ENCODE measurements around the gene CD70.
"Not testable (repeated sequence)": the region's sequence is repeated elsewhere in the genome, so short reads cannot be mapped to it uniquely, and the experiment has no call there.

Gene CD70

DNA sequence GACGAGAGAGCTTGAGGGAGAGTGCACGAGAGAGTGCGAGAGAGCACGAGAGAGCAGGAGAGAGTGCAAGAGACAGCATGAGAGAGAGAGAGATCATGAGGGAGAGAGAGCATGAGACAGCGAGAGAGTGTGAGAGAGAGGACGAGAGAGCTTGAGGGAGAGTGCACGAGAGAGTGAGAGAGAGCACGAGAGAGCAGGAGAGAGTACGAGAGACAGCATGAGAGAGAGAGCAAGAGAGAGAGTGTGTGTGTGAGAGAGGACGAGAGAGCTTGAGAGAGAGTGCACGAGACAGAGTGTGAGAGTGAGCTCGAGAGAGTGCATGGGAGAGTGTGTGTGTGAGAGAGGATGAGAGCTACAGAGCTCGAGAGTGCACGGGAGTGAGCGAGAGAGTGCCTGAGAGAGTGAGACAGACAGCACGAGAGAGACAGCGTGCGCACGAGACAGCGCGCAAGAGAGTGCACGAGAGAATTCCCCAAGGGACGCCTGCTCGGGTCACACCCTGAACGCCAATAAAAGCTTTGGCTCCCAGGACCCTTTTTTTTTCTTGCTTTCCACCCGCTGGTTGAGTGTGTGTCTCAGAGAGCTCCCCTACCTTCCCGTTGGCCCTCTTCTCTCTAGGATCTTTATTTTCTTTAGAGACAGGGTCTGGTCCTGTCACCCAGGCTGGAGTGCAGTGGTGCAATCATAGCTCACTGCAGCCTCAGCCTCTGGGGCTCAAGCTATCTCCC lies 3.7 kb downstream of the CD70 start:
- Histone ChIP-seq H3K4me3 (ENCODE audit: low read depth in 1 of 5, low read length in 5 of 5) (peak overlapping the region; percentile 2 to 63 (median 45)), H3K9ac (ENCODE audit: low read length in 5 of 5) (no peak overlapping the region), H3K27me3 (ENCODE audit: control insufficient read depth in 5 of 5, insufficient read depth in 4 of 5, low read length in 5 of 5) (peaks cover 43 to 60% (median 51%) of the 10 kb centered on the region in 5 donors), H3K9me3 (ENCODE audit: control insufficient read depth in 5 of 5, low read length in 5 of 5) (no peaks in the 10 kb centered on the region), H3K36me3 (ENCODE audit: control insufficient read depth in 5 of 5, insufficient read depth in 5 of 5, low read length in 5 of 5) (no peaks in the 10 kb centered on the region), H3K4me1 (ENCODE audit: control insufficient read depth in 5 of 5, insufficient read depth in 5 of 5, low read length in 5 of 5) (peaks cover 2 to 32% (median 21%) of the 10 kb centered on the region in 5 donors), H3K27ac (ENCODE audit: low read depth, low read length) (no peak overlapping the region)

GRCh38 chr19:6586726-6587092 lies 4.2 kb downstream of the CD70 start:
- Histone ChIP-seq H3K27ac (ENCODE audit: low read depth, low read length) (no peak overlapping the region), H3K4me3 (ENCODE audit: low read depth in 1 of 5, low read length in 5 of 5) (peak overlapping the region in 2 of 5 donors; percentile 50 to 63), H3K9me3 (ENCODE audit: control insufficient read depth in 5 of 5, low read length in 5 of 5) (no peaks in the 10 kb centered on the region), H3K27me3 (ENCODE audit: control insufficient read depth in 5 of 5, insufficient read depth in 4 of 5, low read length in 5 of 5) (peaks cover 41 to 57% (median 49%) of the 10 kb centered on the region in 5 donors), H3K36me3 (ENCODE audit: control insufficient read depth in 5 of 5, insufficient read depth in 5 of 5, low read length in 5 of 5) (no peaks in the 10 kb centered on the region), H3K9ac (ENCODE audit: low read length in 5 of 5) (no peak overlapping the region), H3K4me1 (ENCODE audit: control insufficient read depth in 5 of 5, insufficient read depth in 5 of 5, low read length in 5 of 5) (peaks cover 2 to 32% (median 21%) of the 10 kb centered on the region in 5 donors)

DNA sequence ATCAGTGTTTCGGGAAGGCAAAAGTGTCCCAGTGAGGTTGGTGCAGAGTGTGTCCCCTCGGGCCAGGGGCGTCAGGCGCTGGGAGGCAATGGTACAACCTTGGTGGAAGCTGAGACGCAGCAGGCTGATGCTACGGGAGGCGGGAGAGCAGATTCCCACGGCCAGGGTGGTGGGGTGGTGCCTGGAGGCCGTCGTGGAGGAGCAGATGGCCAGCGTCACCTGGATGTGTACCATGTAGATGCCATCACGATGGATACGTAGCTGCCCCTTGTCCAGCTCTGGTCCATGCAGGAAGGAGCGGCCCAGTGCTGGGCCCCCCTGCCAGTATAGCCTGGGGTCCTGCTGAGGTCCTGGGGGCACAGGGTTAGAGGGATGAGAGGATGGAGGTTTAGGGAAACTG lies 4.9 kb downstream of the CD70 start:
- Histone ChIP-seq H3K36me3 (ENCODE audit: control insufficient read depth in 5 of 5, insufficient read depth in 5 of 5, low read length in 5 of 5) (no peaks in the 10 kb centered on the region), H3K4me3 (ENCODE audit: low read depth in 1 of 5, low read length in 5 of 5) (no peak overlapping the region), H3K27me3 (ENCODE audit: control insufficient read depth in 5 of 5, insufficient read depth in 4 of 5, low read length in 5 of 5) (peaks cover 38 to 52% (median 44%) of the 10 kb centered on the region in 5 donors), H3K9ac (ENCODE audit: low read length in 5 of 5) (no peak overlapping the region), H3K27ac (ENCODE audit: low read depth, low read length) (no peak overlapping the region), H3K9me3 (ENCODE audit: control insufficient read depth in 5 of 5, low read length in 5 of 5) (no peaks in the 10 kb centered on the region), H3K4me1 (ENCODE audit: control insufficient read depth in 5 of 5, insufficient read depth in 5 of 5, low read length in 5 of 5) (peaks cover 2 to 30% (median 21%) of the 10 kb centered on the region in 5 donors)

- H3K9ac ChIP-seq (ENCODE audit: low read length in 5 of 5); H3K36me3 ChIP-seq (ENCODE audit: control insufficient read depth in 5 of 5, insufficient read depth in 5 of 5, low read length in 5 of 5); H3K27ac ChIP-seq (ENCODE audit: low read depth, low read length); H3K9me3 ChIP-seq (ENCODE audit: control insufficient read depth in 5 of 5, low read length in 5 of 5); H3K4me1 ChIP-seq (ENCODE audit: control insufficient read depth in 5 of 5, insufficient read depth in 5 of 5, low read length in 5 of 5); H3K4me3 ChIP-seq (ENCODE audit: low read depth in 1 of 5, low read length in 5 of 5): not testable (repeated sequence)
- peaks cover 13 to 22% (median 20%) of the 10 kb centered on the region in 5 donors for H3K27me3 ChIP-seq (ENCODE audit: control insufficient read depth in 5 of 5, insufficient read depth in 4 of 5, low read length in 5 of 5)
Observed at GRCh38 chr19:6582515-6583484, 8.2 kb downstream of the CD70 start.

GRCh38 chr19:6580313-6580712 lies 10.6 kb downstream of the CD70 start:
- Histone ChIP-seq H3K36me3 (ENCODE audit: control insufficient read depth in 5 of 5, insufficient read depth in 5 of 5, low read length in 5 of 5) (no peaks in the 10 kb centered on the region), H3K27me3 (ENCODE audit: control insufficient read depth in 5 of 5, insufficient read depth in 4 of 5, low read length in 5 of 5) (peaks cover 0 to 7% (median 4%) of the 10 kb centered on the region in 5 donors), H3K27ac (ENCODE audit: low read depth, low read length) (no peak overlapping the region), H3K4me1 (ENCODE audit: control insufficient read depth in 5 of 5, insufficient read depth in 5 of 5, low read length in 5 of 5) (peaks cover 0 to 11% (median 4%) of the 10 kb centered on the region in 5 donors), H3K4me3 (ENCODE audit: low read depth in 1 of 5, low read length in 5 of 5) (no peak overlapping the region), H3K9ac (ENCODE audit: low read length in 5 of 5) (no peak overlapping the region), H3K9me3 (ENCODE audit: control insufficient read depth in 5 of 5, low read length in 5 of 5) (no peaks in the 10 kb centered on the region)

DNA sequence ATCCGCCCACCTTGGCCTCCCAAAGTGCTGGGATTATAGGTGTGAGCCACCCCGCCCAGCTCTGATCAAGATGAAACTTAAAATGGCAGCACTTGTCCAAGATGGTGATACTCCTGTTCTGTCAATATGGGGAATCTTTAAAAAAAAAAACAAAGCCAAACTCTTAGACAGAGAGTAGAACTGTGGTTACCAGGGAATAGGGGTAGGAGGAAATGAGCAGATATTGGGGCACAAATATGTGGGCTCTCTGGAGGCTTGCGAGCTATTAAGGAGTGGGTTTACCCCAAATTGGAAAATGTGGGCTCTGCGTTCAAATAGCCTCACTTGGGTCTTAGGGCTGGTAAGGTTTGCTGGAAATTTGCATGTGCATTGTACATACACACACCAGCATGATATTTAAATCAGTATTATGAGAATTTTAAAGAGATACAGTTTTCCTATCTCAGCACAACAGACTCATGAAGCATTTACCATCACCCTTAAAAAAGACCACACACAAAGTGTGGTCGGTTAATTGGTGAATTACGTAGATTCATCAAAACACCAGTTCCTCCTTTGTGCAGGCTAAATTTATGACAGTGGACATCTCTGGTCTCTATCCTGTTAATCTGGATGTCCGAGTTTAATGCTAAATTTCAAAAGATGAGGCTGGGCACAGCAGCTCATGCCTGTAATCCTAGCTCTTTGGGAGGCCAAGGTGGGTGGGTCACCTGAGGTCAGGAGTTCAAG lies 11.3 kb downstream of the CD70 start:
- no peaks in the 10 kb centered on the region for H3K36me3 ChIP-seq (ENCODE audit: control insufficient read depth in 5 of 5, insufficient read depth in 5 of 5, low read length in 5 of 5)
- peaks cover 0 to 11% (median 4%) of the 10 kb centered on the region in 5 donors for H3K4me1 ChIP-seq (ENCODE audit: control insufficient read depth in 5 of 5, insufficient read depth in 5 of 5, low read length in 5 of 5)
- no peak overlapping the region for H3K9ac ChIP-seq (ENCODE audit: low read length in 5 of 5)
- no peak overlapping the region for H3K4me3 ChIP-seq (ENCODE audit: low read depth in 1 of 5, low read length in 5 of 5)
- no peak overlapping the region for H3K27ac ChIP-seq (ENCODE audit: low read depth, low read length)
- peaks cover 0 to 6% (median 3%) of the 10 kb centered on the region in 5 donors for H3K27me3 ChIP-seq (ENCODE audit: control insufficient read depth in 5 of 5, insufficient read depth in 4 of 5, low read length in 5 of 5)
- no peaks in the 10 kb centered on the region for H3K9me3 ChIP-seq (ENCODE audit: control insufficient read depth in 5 of 5, low read length in 5 of 5)

GRCh38 chr19:6577476-6578125 lies 13.3 kb downstream of the CD70 start:
- Histone ChIP-seq H3K9ac (ENCODE audit: low read length in 5 of 5) (no peak overlapping the region), H3K4me1 (ENCODE audit: control insufficient read depth in 5 of 5, insufficient read depth in 5 of 5, low read length in 5 of 5) (peaks cover 0 to 11% (median 4%) of the 10 kb centered on the region in 5 donors), H3K4me3 (ENCODE audit: low read depth in 1 of 5, low read length in 5 of 5) (no peak overlapping the region), H3K36me3 (ENCODE audit: control insufficient read depth in 5 of 5, insufficient read depth in 5 of 5, low read length in 5 of 5) (no peaks in the 10 kb centered on the region), H3K27me3 (ENCODE audit: control insufficient read depth in 5 of 5, insufficient read depth in 4 of 5, low read length in 5 of 5) (peaks cover 0 to 2% (median 0%) of the 10 kb centered on the region in 5 donors), H3K9me3 (ENCODE audit: control insufficient read depth in 5 of 5, low read length in 5 of 5) (no peaks in the 10 kb centered on the region), H3K27ac (ENCODE audit: low read depth, low read length) (no peak overlapping the region)

DNA sequence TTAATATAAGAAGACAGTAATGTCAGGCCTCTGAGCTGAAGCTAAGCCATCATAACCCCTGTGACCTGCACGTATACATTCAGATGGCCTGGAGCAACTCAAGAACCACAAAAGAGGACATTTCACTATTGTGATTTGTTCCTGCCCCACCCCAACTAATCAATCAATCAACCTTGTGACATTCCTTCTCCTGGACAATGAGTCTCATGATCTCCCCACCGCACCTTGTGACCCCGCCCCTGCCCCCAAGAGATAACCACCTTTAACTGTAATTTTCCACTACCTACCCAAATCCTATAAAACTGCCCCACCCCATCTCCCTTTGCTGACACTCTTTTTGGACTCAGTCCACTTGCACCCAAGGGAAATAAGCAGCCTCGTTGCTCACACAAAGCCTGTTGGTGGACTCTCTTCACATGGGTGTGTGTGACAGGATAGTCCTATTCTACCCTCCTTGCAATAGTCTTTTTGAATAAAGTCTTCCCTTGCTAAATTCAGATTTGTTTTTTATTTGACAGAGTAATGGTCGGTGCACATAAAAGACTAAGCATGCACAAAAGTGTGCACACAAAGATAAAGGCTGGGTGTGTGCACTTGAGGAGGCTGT lies 14.0 kb downstream of the CD70 start:
- peaks cover 0 to 2% (median 0%) of the 10 kb centered on the region in 5 donors for H3K9me3 ChIP-seq (ENCODE audit: control insufficient read depth in 5 of 5, low read length in 5 of 5)
- H3K27ac ChIP-seq (ENCODE audit: low read depth, low read length), result no peak overlapping the region
- peaks cover 0 to 8% (median 2%) of the 10 kb centered on the region in 5 donors for H3K27me3 ChIP-seq (ENCODE audit: control insufficient read depth in 5 of 5, insufficient read depth in 4 of 5, low read length in 5 of 5)
- no peaks in the 10 kb centered on the region for H3K36me3 ChIP-seq (ENCODE audit: control insufficient read depth in 5 of 5, insufficient read depth in 5 of 5, low read length in 5 of 5)
- no peak overlapping the region for H3K9ac ChIP-seq (ENCODE audit: low read length in 5 of 5)
- H3K4me1 ChIP-seq (ENCODE audit: control insufficient read depth in 5 of 5, insufficient read depth in 5 of 5, low read length in 5 of 5), result peaks cover 0 to 14% (median 4%) of the 10 kb centered on the region in 5 donors
- no peak overlapping the region for H3K4me3 ChIP-seq (ENCODE audit: low read depth in 1 of 5, low read length in 5 of 5)

DNA sequence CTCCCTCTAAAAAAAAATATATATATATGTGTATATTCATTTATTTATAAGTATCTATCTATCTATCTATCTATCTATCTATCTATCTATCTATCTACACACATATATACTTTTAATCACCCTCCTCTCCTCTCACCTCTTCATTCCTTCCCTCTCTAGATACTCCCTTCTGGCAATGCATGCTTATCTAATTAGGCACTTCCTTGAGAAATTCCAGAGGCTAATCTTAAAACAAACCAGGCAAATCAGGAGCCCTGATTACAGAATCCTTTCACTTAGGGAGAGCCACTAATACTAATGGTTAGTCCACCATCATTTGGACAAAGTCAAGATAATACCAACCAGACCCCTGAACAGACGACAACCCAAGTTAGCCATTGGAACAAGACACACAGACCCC lies 17.6 kb downstream of the CD70 start:
- Histone ChIP-seq H3K4me1 (ENCODE audit: control insufficient read depth in 5 of 5, insufficient read depth in 5 of 5, low read length in 5 of 5) (peaks cover 0 to 14% (median 4%) of the 10 kb centered on the region in 5 donors), H3K4me3 (ENCODE audit: low read depth in 1 of 5, low read length in 5 of 5) (no peak overlapping the region)

More for the DNA sequence above, 17.6 kb downstream of the CD70 start:
- peaks cover 0 to 8% (median 2%) of the 10 kb centered on the region in 5 donors for H3K27me3 ChIP-seq (ENCODE audit: control insufficient read depth in 5 of 5, insufficient read depth in 4 of 5, low read length in 5 of 5)
- no peak overlapping the region for H3K9ac ChIP-seq (ENCODE audit: low read length in 5 of 5)
- H3K9me3 ChIP-seq (ENCODE audit: control insufficient read depth in 5 of 5, low read length in 5 of 5), result peaks cover 0 to 11% (median 0%) of the 10 kb centered on the region in 5 donors
- no peak overlapping the region for H3K27ac ChIP-seq (ENCODE audit: low read depth, low read length)
- H3K36me3 ChIP-seq (ENCODE audit: control insufficient read depth in 5 of 5, insufficient read depth in 5 of 5, low read length in 5 of 5), result no peaks in the 10 kb centered on the region

All from subcutaneous abdominal adipose tissue (tissue), 5 donors.